HepG2 (cell line): ENCODE results near the gene SLC25A45. TPM values are rescaled to one million over a fixed set of nuclear protein-coding genes. Genes with fewer than 3 reads are reported as not detected.

Experiments
- FOXP4 ChIP-seq: sonication (generic); formaldehyde crosslinking; IDR thresholded peaks from 2 replicates; pipeline ENCODE4 v1.4.0; 2020; ENCODE audit warnings: missing genetic modification reagents
- HMGXB4 ChIP-seq, 2 experiments: sonication (generic) in 1 of 2; formaldehyde crosslinking in 1 of 2; IDR thresholded peaks; 2 replicates each; pipeline versions ENCODE4 v1.4.0 to v1.6.1; 2018 to 2020; ENCODE audit warnings: missing genetic modification reagents in 2 of 2, borderline replicate concordance in 1 of 2, low read depth in 1 of 2, mild to moderate bottlenecking in 1 of 2, missing biosample characterization in 1 of 2
- RELA ChIP-seq: sonication (generic); formaldehyde crosslinking; IDR thresholded peaks from 2 replicates; pipeline ENCODE4 v1.4.0; 2020; ENCODE audit warnings: missing genetic modification reagents
- TBX3 ChIP-seq: fragments of 450-650 bp; IDR thresholded peaks from 2 replicates; pipeline ENCODE4 v1.6.1; 2017; ENCODE audit warnings: antibody characterized with exemption, mild to moderate bottlenecking, inconsistent platforms, borderline replicate concordance
- TSC22D2 ChIP-seq: sonication (generic); formaldehyde crosslinking; IDR thresholded peaks from 2 replicates; pipeline ENCODE4 v1.5.1; 2020; ENCODE audit warnings: missing genetic modification reagents, mild to moderate bottlenecking, borderline replicate concordance
- ZFP36 ChIP-seq: fragments of 150-350 bp; IDR thresholded peaks from 2 replicates; pipeline ENCODE4 v1.6.1; 2018; ENCODE audit warnings: borderline replicate concordance, low read length, low read depth; ENCODE audit not compliant: partially characterized antibody
- ZNF407 ChIP-seq: sonication (generic); formaldehyde crosslinking; IDR thresholded peaks from one replicate; pipeline ENCODE4 v1.5.1; 2020; ENCODE audit warnings: mild to moderate bottlenecking, missing genetic modification reagents; ENCODE audit errors: not compliant biosample characterization
- ZNF609 ChIP-seq: sonication (generic); formaldehyde crosslinking; IDR thresholded peaks from 2 replicates; pipeline ENCODE4 v1.4.0; 2020; ENCODE audit warnings: mild to moderate bottlenecking, missing genetic modification reagents, borderline replicate concordance
- ZNF777 ChIP-seq: sonication (generic); formaldehyde crosslinking; IDR thresholded peaks from 2 replicates; pipeline ENCODE4 v1.4.0; 2020; ENCODE audit warnings: missing genetic modification reagents
- polyA plus RNA-seq, 8 experiments: library from polyadenylated mRNA; depleted of rRNA in 3 of 8; stranded (reverse) in 7 of 8; unstranded in 1 of 8; fragments of >200 nt; fragmentation: Illumina TruSeq in 4 of 8; extraction: Trizol in 4 of 8; gene quantifications; 2 replicates each; pipeline versions ENCODE4 v1.2.1 to v1.2.3, GENCODE V29; 2011 to 2016; ENCODE audit warnings: low read depth in 4 of 8, missing spikeins in 1 of 8, mixed read lengths in 1 of 8; ENCODE audit not compliant: insufficient read depth in 1 of 8
- total RNA-seq, 5 experiments: library from RNA; depleted of rRNA; stranded (reverse); fragments of >200 nt; fragmentation: Illumina TruSeq; extraction: Trizol; gene quantifications; 2 replicates each; pipeline ENCODE4 v1.2.3, GENCODE V29; 2016; ENCODE audit warnings: low read depth in 1 of 5

SLC25A45 gene
- total and polyA plus RNA-seq, 2 of the 13 experiments (the other 11 are each of a cell fraction or from before 2014, with no cell fraction given) = 1.2 to 3.4 TPM

- TF ChIP-seq TSC22D2 (CRISPR knock-in tag) (peak; percentile 27; the same call in 1 of the 2 replicates), TBX3 (peak; percentile 40; the same call in 1 of the 2 replicates), ZFP36 (no peak), FOXP4 (CRISPR knock-in tag) (peak; percentile 78), ZNF407 (no peak), RELA (CRISPR knock-in tag) (peak; percentile 25; the same call in 1 of the 2 replicates), HMGXB4 (CRISPR knock-in tag; IDR thresholded peaks at IDR 0.05; ENCODE audit: borderline replicate concordance in 1 of 2, low read depth in 1 of 2) (peak; percentile 87 to 89), ZNF609 (CRISPR knock-in tag) (peak; percentile 87), ZNF777 (CRISPR knock-in tag) (no peak)
These were observed at the start of gene SLC25A45 (continued) for GRCh38 chr11:65382033-65382803.
